ENCODE measurements around the gene PRSS22. TPM values are rescaled to one million over a fixed set of nuclear protein-coding genes. Genes with fewer than 3 reads are reported as not detected.

Gene PRSS22
- total RNA-seq, 1 donor from 2014 or later: 0.36 TPM

GRCh38 chr16:2882650-2883457 is 24.9 kb upstream of the PRSS22 start, which contains the start of gene FLYWCH2:
Gene FLYWCH2 (plus strand): TSS chr16:2883215. CDS start chr16:2896450, 13,235 bp downstream.
- ATAC-seq: peak; percentile 99
- DNase-seq (ENCODE audit: low spot score): peak; percentile 99
- intact Hi-C loops (cut with DNase I): no loop called here

- DNase-seq (ENCODE audit: low spot score) (no peak), ATAC-seq (peak; percentile 2)
- intact Hi-C loops (cut with DNase I): no loop called here
Observed at GRCh38 chr16:2881783-2882649, 24.0 kb upstream of the PRSS22 start.

GRCh38 chr16:2879854-2880508 is 22.0 kb upstream of the PRSS22 start:
- intact Hi-C loops (cut with DNase I): loop anchor here (10.0 kb wide), 1 partner anchor 45 kb away; no protein-coding TSS in a partner anchor
- DNase-seq (ENCODE audit: low spot score) (no peak), ATAC-seq (no peak)

- ATAC-seq: peak; percentile 98
- peak; percentile 87 for DNase-seq (ENCODE audit: low spot score)
- intact Hi-C loops (cut with DNase I): loop anchor here (10.0 kb wide), 1 partner anchor 50 kb away; no protein-coding TSS in a partner anchor
Observed at GRCh38 chr16:2874912-2875362, 17.0 kb upstream of the PRSS22 start.

- DNase-seq (ENCODE audit: low spot score) (no peak), ATAC-seq (peak; percentile 27)
- intact Hi-C loops (cut with DNase I): loop anchor here (10.0 kb wide), 1 partner anchor 51 kb away; no protein-coding TSS in a partner anchor
Observed at GRCh38 chr16:2874032-2874911, 16.3 kb upstream of the PRSS22 start.

GRCh38 chr16:2871926-2872325 is 14.0 kb upstream of the PRSS22 start:
- intact Hi-C loops (cut with DNase I): loop anchor here (10.0 kb wide), 1 partner anchor 53 kb away; no protein-coding TSS in a partner anchor
- DNase-seq (ENCODE audit: low spot score): no peak
- ATAC-seq: no peak

- ATAC-seq: peak; percentile 98
- intact Hi-C loops (cut with DNase I): no loop called here
- DNase-seq (ENCODE audit: low spot score): peak; percentile 95
Observed at GRCh38 chr16:2867987-2868789, 10.2 kb upstream of the PRSS22 start.

GRCh38 chr16:2867661-2867986 is 9.7 kb upstream of the PRSS22 start:
- intact Hi-C loops (cut with DNase I): no loop called here
- ATAC-seq: no peak
- no peak for DNase-seq (ENCODE audit: low spot score)

- intact Hi-C loops (cut with DNase I): no loop called here
- DNase-seq (ENCODE audit: low spot score): no peak
- no peak for ATAC-seq
Observed at GRCh38 chr16:2866431-2866830, 8.5 kb upstream of the PRSS22 start.

- intact Hi-C loops (cut with DNase I): no loop called here
- ATAC-seq (no peak), DNase-seq (ENCODE audit: low spot score) (no peak)
Observed at GRCh38 chr16:2865651-2866050, 7.7 kb upstream of the PRSS22 start.

GRCh38 chr16:2860826-2861567 is 3.0 kb upstream of the PRSS22 start:
- intact Hi-C loops (cut with DNase I): no loop called here
- ATAC-seq (no peak), DNase-seq (ENCODE audit: low spot score) (no peak)

GRCh38 chr16:2859686-2860265 is 1.8 kb upstream of the PRSS22 start:
- intact Hi-C loops (cut with DNase I): no loop called here
- ATAC-seq (no peak), DNase-seq (ENCODE audit: low spot score) (no peak)

- ATAC-seq (no peak), DNase-seq (ENCODE audit: low spot score) (peak; percentile 40)
- intact Hi-C loops (cut with DNase I): no loop called here
Observed at GRCh38 chr16:2858245-2859025, 465 bp upstream of the PRSS22 start.

- ATAC-seq (no peak), DNase-seq (ENCODE audit: low spot score) (peak; percentile 47)
- intact Hi-C loops (cut with DNase I): no loop called here
Observed at GRCh38 chr16:2856686-2857450, 1.1 kb downstream of the PRSS22 start.

GRCh38 chr16:2856061-2856670 is 1.8 kb downstream of the PRSS22 start:
- DNase-seq (ENCODE audit: low spot score) (peak; percentile 50), ATAC-seq (no peak)
- intact Hi-C loops (cut with DNase I): no loop called here

All from sciatic nerve (tissue), 2 donors.